ENCODE results near the gene IL1A.

IL1A gene

GRCh38 chr2:112737542-112738232 lies 46.6 kb downstream of the IL1A start:
- TF ChIP-seq, protein P1, sequence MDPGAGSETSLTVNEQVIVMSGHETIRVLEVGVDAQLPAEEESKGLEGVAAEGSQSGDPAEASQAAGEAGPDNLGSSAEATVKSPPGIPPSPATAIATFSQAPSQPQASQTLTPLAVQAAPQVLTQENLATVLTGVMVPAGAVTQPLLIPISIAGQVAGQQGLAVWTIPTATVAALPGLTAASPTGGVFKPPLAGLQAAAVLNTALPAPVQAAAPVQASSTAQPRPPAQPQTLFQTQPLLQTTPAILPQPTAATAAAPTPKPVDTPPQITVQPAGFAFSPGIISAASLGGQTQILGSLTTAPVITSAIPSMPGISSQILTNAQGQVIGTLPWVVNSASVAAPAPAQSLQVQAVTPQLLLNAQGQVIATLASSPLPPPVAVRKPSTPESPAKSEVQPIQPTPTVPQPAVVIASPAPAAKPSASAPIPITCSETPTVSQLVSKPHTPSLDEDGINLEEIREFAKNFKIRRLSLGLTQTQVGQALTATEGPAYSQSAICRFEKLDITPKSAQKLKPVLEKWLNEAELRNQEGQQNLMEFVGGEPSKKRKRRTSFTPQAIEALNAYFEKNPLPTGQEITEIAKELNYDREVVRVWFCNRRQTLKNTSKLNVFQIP (CRISPR knock-in tag; IDR thresholded peaks at IDR 0.05; ENCODE audit: borderline replicate concordance, low read depth) = no peak
- TF ChIP-seq PATZ1 (CRISPR knock-in tag; IDR thresholded peaks at IDR 0.05; ENCODE audit: borderline replicate concordance) = no peak
- no peak for TF ChIP-seq ZC3H10 (CRISPR knock-in tag; IDR thresholded peaks at IDR 0.05)
- TF ChIP-seq ZNF70 (CRISPR knock-in tag; IDR thresholded peaks at IDR 0.05) = no peak
- no peak for TF ChIP-seq ZNF565 (CRISPR knock-in tag; conservative IDR thresholded peaks at IDR 0.05; ENCODE audit: low read depth)
- TF ChIP-seq, protein P2, sequence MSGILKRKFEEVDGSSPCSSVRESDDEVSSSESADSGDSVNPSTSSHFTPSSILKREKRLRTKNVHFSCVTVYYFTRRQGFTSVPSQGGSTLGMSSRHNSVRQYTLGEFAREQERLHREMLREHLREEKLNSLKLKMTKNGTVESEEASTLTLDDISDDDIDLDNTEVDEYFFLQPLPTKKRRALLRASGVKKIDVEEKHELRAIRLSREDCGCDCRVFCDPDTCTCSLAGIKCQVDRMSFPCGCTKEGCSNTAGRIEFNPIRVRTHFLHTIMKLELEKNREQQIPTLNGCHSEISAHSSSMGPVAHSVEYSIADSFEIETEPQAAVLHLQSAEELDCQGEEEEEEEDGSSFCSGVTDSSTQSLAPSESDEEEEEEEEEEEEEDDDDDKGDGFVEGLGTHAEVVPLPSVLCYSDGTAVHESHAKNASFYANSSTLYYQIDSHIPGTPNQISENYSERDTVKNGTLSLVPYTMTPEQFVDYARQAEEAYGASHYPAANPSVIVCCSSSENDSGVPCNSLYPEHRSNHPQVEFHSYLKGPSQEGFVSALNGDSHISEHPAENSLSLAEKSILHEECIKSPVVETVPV (CRISPR knock-in tag; IDR thresholded peaks at IDR 0.05) = no peak
- no peak for TF ChIP-seq ZNF8 (CRISPR knock-in tag; IDR thresholded peaks at IDR 0.05)
- TF ChIP-seq CSDC2 (CRISPR knock-in tag; IDR thresholded peaks at IDR 0.05) = no peak
- no peak for TF ChIP-seq ZFP30 (CRISPR knock-in tag; IDR thresholded peaks at IDR 0.05)
- no peak for TF ChIP-seq PPARA (CRISPR knock-in tag; IDR thresholded peaks at IDR 0.05; ENCODE audit: borderline replicate concordance)
- no peak for TF ChIP-seq TCF4 (CRISPR knock-in tag; IDR thresholded peaks at IDR 0.05; ENCODE audit: borderline replicate concordance)
- no peak for TF ChIP-seq BACH2 (CRISPR knock-in tag; IDR thresholded peaks at IDR 0.05; ENCODE audit: borderline replicate concordance)
- TF ChIP-seq GLIS3 (CRISPR knock-in tag; IDR thresholded peaks at IDR 0.05) = no peak
- TF ChIP-seq OSR1 (CRISPR knock-in tag; IDR thresholded peaks at IDR 0.05) = no peak
- TF ChIP-seq SNAI2 (CRISPR knock-in tag; IDR thresholded peaks at IDR 0.05) = no peak
- TF ChIP-seq ESRRG (CRISPR knock-in tag; IDR thresholded peaks at IDR 0.05) = no peak
- TF ChIP-seq RARB (CRISPR knock-in tag; IDR thresholded peaks at IDR 0.05) = no peak
- no peak for ATAC-seq

DNA sequence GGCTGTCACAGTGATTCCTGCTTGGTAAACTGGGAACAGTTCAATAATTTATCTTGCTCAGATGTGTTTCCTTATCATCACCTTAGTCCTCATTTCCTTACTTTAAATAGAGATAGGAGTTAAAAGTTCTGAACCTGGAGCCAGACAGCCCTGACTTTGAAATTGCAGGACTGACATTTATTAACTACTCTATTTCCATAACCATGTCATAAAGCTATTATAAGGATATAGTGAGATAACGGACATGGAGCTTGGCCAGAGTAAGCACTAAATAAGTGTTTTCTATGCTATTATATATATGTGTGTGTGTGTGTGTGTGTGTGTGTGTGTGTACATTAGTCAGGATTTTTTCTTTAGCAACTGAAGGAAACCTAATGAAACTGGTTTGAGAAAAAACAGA lies 50.4 kb downstream of the IL1A start:
- no peak for ATAC-seq
- TF ChIP-seq ARNTL (CRISPR knock-in tag; IDR thresholded peaks at IDR 0.05; ENCODE audit: borderline replicate concordance, low read depth) = no peak
- peak; percentile 32; the same call in 1 of the 2 replicates for TF ChIP-seq ISL1 (CRISPR knock-in tag; IDR thresholded peaks at IDR 0.05)

GRCh38 chr2:112733456-112733855 lies 50.8 kb downstream of the IL1A start:
- TF ChIP-seq ZNF565 (CRISPR knock-in tag; conservative IDR thresholded peaks at IDR 0.05; ENCODE audit: low read depth) (no peak), ZNF8 (CRISPR knock-in tag; IDR thresholded peaks at IDR 0.05) (no peak), ZFP3 (CRISPR knock-in tag; IDR thresholded peaks at IDR 0.05) (no peak), RARB (CRISPR knock-in tag; IDR thresholded peaks at IDR 0.05) (no peak), OSR1 (CRISPR knock-in tag; IDR thresholded peaks at IDR 0.05) (no peak)
- no peak for ATAC-seq

DNA sequence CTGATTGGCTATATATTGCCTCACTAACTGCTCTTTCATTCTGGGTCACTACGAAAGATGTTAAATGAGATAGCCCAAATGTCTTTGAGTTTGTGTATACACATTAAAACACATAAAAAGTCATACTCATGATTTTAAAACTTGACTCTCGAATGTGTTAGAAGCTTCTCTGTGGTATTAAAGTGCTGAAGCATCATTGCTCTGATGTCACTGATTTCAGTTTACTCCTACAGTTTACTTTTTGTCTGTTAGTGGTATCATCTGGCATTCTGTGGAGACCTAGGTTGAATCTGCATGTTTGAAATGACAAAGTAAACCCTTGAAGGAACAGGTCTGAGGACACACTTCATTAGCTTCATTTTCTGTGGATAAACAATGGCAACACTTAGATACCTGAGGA lies 52.8 kb downstream of the IL1A start:
- ATAC-seq = no peak
- no peak for TF ChIP-seq OSR1 (CRISPR knock-in tag; IDR thresholded peaks at IDR 0.05)
- no peak for TF ChIP-seq SNAI2 (CRISPR knock-in tag; IDR thresholded peaks at IDR 0.05)
- no peak for TF ChIP-seq ARNTL (CRISPR knock-in tag; IDR thresholded peaks at IDR 0.05; ENCODE audit: borderline replicate concordance, low read depth)
- TF ChIP-seq, protein P3, sequence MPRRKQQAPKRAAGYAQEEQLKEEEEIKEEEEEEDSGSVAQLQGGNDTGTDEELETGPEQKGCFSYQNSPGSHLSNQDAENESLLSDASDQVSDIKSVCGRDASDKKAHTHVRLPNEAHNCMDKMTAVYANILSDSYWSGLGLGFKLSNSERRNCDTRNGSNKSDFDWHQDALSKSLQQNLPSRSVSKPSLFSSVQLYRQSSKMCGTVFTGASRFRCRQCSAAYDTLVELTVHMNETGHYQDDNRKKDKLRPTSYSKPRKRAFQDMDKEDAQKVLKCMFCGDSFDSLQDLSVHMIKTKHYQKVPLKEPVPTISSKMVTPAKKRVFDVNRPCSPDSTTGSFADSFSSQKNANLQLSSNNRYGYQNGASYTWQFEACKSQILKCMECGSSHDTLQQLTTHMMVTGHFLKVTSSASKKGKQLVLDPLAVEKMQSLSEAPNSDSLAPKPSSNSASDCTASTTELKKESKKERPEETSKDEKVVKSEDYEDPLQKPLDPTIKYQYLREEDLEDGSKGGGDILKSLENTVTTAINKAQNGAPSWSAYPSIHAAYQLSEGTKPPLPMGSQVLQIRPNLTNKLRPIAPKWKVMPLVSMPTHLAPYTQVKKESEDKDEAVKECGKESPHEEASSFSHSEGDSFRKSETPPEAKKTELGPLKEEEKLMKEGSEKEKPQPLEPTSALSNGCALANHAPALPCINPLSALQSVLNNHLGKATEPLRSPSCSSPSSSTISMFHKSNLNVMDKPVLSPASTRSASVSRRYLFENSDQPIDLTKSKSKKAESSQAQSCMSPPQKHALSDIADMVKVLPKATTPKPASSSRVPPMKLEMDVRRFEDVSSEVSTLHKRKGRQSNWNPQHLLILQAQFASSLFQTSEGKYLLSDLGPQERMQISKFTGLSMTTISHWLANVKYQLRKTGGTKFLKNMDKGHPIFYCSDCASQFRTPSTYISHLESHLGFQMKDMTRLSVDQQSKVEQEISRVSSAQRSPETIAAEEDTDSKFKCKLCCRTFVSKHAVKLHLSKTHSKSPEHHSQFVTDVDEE (CRISPR knock-in tag; IDR thresholded peaks at IDR 0.05) = no peak
- TF ChIP-seq ISL1 (CRISPR knock-in tag; IDR thresholded peaks at IDR 0.05) = no peak
- TF ChIP-seq RARB (CRISPR knock-in tag; IDR thresholded peaks at IDR 0.05) = no peak
- no peak for TF ChIP-seq CSDC2 (CRISPR knock-in tag; IDR thresholded peaks at IDR 0.05)
- no peak for TF ChIP-seq PATZ1 (CRISPR knock-in tag; IDR thresholded peaks at IDR 0.05; ENCODE audit: borderline replicate concordance)
- TF ChIP-seq GLIS3 (CRISPR knock-in tag; IDR thresholded peaks at IDR 0.05) = no peak
- TF ChIP-seq, protein P4, sequence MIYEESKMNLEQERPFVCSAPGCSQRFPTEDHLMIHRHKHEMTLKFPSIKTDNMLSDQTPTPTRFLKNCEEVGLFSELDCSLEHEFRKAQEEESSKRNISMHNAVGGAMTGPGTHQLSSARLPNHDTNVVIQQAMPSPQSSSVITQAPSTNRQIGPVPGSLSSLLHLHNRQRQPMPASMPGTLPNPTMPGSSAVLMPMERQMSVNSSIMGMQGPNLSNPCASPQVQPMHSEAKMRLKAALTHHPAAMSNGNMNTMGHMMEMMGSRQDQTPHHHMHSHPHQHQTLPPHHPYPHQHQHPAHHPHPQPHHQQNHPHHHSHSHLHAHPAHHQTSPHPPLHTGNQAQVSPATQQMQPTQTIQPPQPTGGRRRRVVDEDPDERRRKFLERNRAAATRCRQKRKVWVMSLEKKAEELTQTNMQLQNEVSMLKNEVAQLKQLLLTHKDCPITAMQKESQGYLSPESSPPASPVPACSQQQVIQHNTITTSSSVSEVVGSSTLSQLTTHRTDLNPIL (CRISPR knock-in tag; IDR thresholded peaks at IDR 0.05; ENCODE audit: low read depth) = no peak
- no peak for TF ChIP-seq ZNF8 (CRISPR knock-in tag; IDR thresholded peaks at IDR 0.05)
- TF ChIP-seq PPARA (CRISPR knock-in tag; IDR thresholded peaks at IDR 0.05; ENCODE audit: borderline replicate concordance) = no peak
- TF ChIP-seq ESRRG (CRISPR knock-in tag; IDR thresholded peaks at IDR 0.05) = no peak
- no peak for TF ChIP-seq TOX (CRISPR knock-in tag; IDR thresholded peaks at IDR 0.05; ENCODE audit: borderline replicate concordance)
- no peak for TF ChIP-seq TCF4 (CRISPR knock-in tag; IDR thresholded peaks at IDR 0.05; ENCODE audit: borderline replicate concordance)
- no peak for TF ChIP-seq BACH2 (CRISPR knock-in tag; IDR thresholded peaks at IDR 0.05; ENCODE audit: borderline replicate concordance)
- TF ChIP-seq ZFP3 (CRISPR knock-in tag; IDR thresholded peaks at IDR 0.05) = no peak
- no peak for TF ChIP-seq ZNF565 (CRISPR knock-in tag; conservative IDR thresholded peaks at IDR 0.05; ENCODE audit: low read depth)
